Measurements from ENCODE around the gene SLC44A1.

The SLC44A1 gene

GRCh38 chr9:105306351-105307140, 62.1 kb downstream of the SLC44A1 start:
- DNase-seq: no peak

GRCh38 chr9:105307591-105308130, 63.2 kb downstream of the SLC44A1 start:
- DNase-seq: no peak

GRCh38 chr9:105308461-105309341, 64.2 kb downstream of the SLC44A1 start:
- DNase-seq: no peak

GRCh38 chr9:105309531-105309931, 65.1 kb downstream of the SLC44A1 start:
- no peak for DNase-seq

GRCh38 chr9:105311306-105311705, 66.9 kb downstream of the SLC44A1 start:
- DNase-seq: no peak

GRCh38 chr9:105313238-105313637, 68.8 kb downstream of the SLC44A1 start:
- DNase-seq: no peak

- DNase-seq: no peak
Measured at GRCh38 chr9:105316703-105317102, 72.3 kb downstream of the SLC44A1 start.

GRCh38 chr9:105318729-105319191, 74.3 kb downstream of the SLC44A1 start:
- no peak for DNase-seq

GRCh38 chr9:105319202-105319813, 74.9 kb downstream of the SLC44A1 start:
- no peak for DNase-seq

GRCh38 chr9:105320568-105320967, 76.1 kb downstream of the SLC44A1 start:
- DNase-seq: no peak

GRCh38 chr9:105328296-105328695, 83.8 kb downstream of the SLC44A1 start:
- no peak for DNase-seq

GRCh38 chr9:105328872-105329718, 84.6 kb downstream of the SLC44A1 start:
- no peak for DNase-seq

- DNase-seq: no peak
Measured at GRCh38 chr9:105329719-105330062, 85.2 kb downstream of the SLC44A1 start.

- DNase-seq: no peak
Measured at GRCh38 chr9:105330201-105330600, 85.8 kb downstream of the SLC44A1 start.

- no peak for DNase-seq
Measured at GRCh38 chr9:105330755-105331154, 86.3 kb downstream of the SLC44A1 start.

GRCh38 chr9:105331160-105331559, 86.7 kb downstream of the SLC44A1 start:
- DNase-seq: no peak

- DNase-seq: no peak
Measured at GRCh38 chr9:105331755-105332154, 87.3 kb downstream of the SLC44A1 start.

GRCh38 chr9:105332471-105332870, 88.0 kb downstream of the SLC44A1 start:
- no peak for DNase-seq

- DNase-seq: no peak
Measured at GRCh38 chr9:105333076-105333475, 88.6 kb downstream of the SLC44A1 start.

GRCh38 chr9:105333811-105334210, 89.4 kb downstream of the SLC44A1 start:
- no peak for DNase-seq

GRCh38 chr9:105338308-105338707, 93.9 kb downstream of the SLC44A1 start:
- DNase-seq: no peak

- no peak for DNase-seq
Measured at GRCh38 chr9:105339849-105340248, 95.4 kb downstream of the SLC44A1 start.
